NCI-H128 (cell line): ENCODE measurements around the gene TUBA3E.
"Not testable (repeated sequence)": the region's sequence is repeated elsewhere in the genome, so short reads cannot be mapped to it uniquely, and the experiment has no call there.

Experiments
- DNase-seq: peaks from one replicate; lab custom pipeline; 2025; ENCODE audit not compliant: unreplicated experiment; lab: John Stamatoyannopoulos, UW

TUBA3E gene

GRCh38 chr2:130192451-130192850 lies 5.8 kb downstream of the TUBA3E start:
- DNase-seq = not testable (repeated sequence)

- DNase-seq = not testable (repeated sequence)
Observed at GRCh38 chr2:130191319-130191718, 6.9 kb downstream of the TUBA3E start.

- no peak for DNase-seq
Observed at GRCh38 chr2:130190237-130190636, 8.0 kb downstream of the TUBA3E start.

- not testable (repeated sequence) for DNase-seq
Observed at GRCh38 chr2:130188958-130189357, 9.3 kb downstream of the TUBA3E start.

- DNase-seq = not testable (repeated sequence)
Observed at GRCh38 chr2:130187859-130188792, 10.1 kb downstream of the TUBA3E start.

- no peak for DNase-seq
Observed at GRCh38 chr2:130187268-130187667, 11.0 kb downstream of the TUBA3E start.

- DNase-seq = no peak
Observed at GRCh38 chr2:130186391-130186790, 11.8 kb downstream of the TUBA3E start.

GRCh38 chr2:130185896-130186295 lies 12.3 kb downstream of the TUBA3E start:
- DNase-seq = no peak

GRCh38 chr2:130185436-130185835 lies 12.8 kb downstream of the TUBA3E start:
- DNase-seq = no peak

GRCh38 chr2:130183512-130184373 lies 14.5 kb downstream of the TUBA3E start:
- no peak for DNase-seq

- not testable (repeated sequence) for DNase-seq
Observed at GRCh38 chr2:130182826-130183511, 15.3 kb downstream of the TUBA3E start.

GRCh38 chr2:130181880-130182682 lies 16.2 kb downstream of the TUBA3E start, which contains the start of gene MZT2B:
Gene MZT2B (plus strand): TSS chr2:130182262. CDS start chr2:130182283, 21 bp downstream.
- peak; percentile 31 for DNase-seq

GRCh38 chr2:130181325-130181879 lies 16.8 kb downstream of the TUBA3E start, which contains the start of gene SMPD4:
Gene SMPD4 (minus strand): TSS chr2:130181602. CDS start chr2:130176592, 5,010 bp downstream.
- DNase-seq = peak; percentile 77

GRCh38 chr2:130180404-130181324 lies 17.6 kb downstream of the TUBA3E start:
- DNase-seq = not testable (repeated sequence)

GRCh38 chr2:130174866-130175265 lies 23.4 kb downstream of the TUBA3E start:
- not testable (repeated sequence) for DNase-seq

GRCh38 chr2:130169896-130170295 lies 28.3 kb downstream of the TUBA3E start:
- DNase-seq = no peak

GRCh38 chr2:130169163-130169562 lies 29.1 kb downstream of the TUBA3E start:
- not testable (repeated sequence) for DNase-seq

- DNase-seq = not testable (repeated sequence)
Observed at GRCh38 chr2:130166611-130167010, 31.6 kb downstream of the TUBA3E start.
